HEK293 (cell line): ENCODE measurements around the gene ALS2.

Experiments used
- CTCF ChIA-PET: fragments of 350-600 bp; formaldehyde crosslinking; extraction: SDS; loops from one replicate; lab custom pipeline; 2021; ENCODE audit warnings: antibody characterized with exemption; lab: Yijun Ruan, JAX
- POLR2A ChIA-PET: fragments of 300-600 bp; formaldehyde crosslinking; extraction: SDS; loops from one replicate; lab custom pipeline; 2020; ENCODE audit warnings: antibody characterized with exemption, inconsistent platforms; lab: Yijun Ruan, JAX
- H3K27ac ChIP-seq: fragments of 200-500 bp; sonication (Bioruptor generic); 2 replicates; pipeline ENCODE4 v1.5.1; 2014; ENCODE audit warnings: low read depth, low read length, control low read depth, inconsistent platforms; ENCODE audit errors: extremely low read depth
- H3K36me3 ChIP-seq, 2 experiments: fragments of 200-500 bp in 1 of 2; sonication (Bioruptor generic) in 1 of 2; 1 replicate in 1 of 2; 2 replicates in 1 of 2; pipeline ENCODE4 v1.5.1; 2014 to 2017; ENCODE audit warnings: inconsistent platforms in 2 of 2, low read length in 2 of 2; ENCODE audit not compliant: control insufficient read depth in 2 of 2, insufficient read depth in 1 of 2
- H3K4me1 ChIP-seq: fragments of 200-500 bp; sonication (Bioruptor generic); 2 replicates; pipeline ENCODE4 v1.5.1; 2014; ENCODE audit warnings: mild to moderate bottlenecking, low read length, inconsistent platforms; ENCODE audit not compliant: control insufficient read depth, insufficient read depth
- H3K4me3 ChIP-seq: 2 replicates; pipeline ENCODE4 v1.5.1; 2011; ENCODE audit warnings: low read depth, mild to moderate bottlenecking, control low read depth, low read length, moderate library complexity
- H3K9me3 ChIP-seq: fragments of 200-500 bp; sonication (Bioruptor generic); 2 replicates; pipeline ENCODE4 v1.5.1; 2014; ENCODE audit warnings: low read depth, low read length, inconsistent platforms; ENCODE audit not compliant: control insufficient read depth, insufficient read depth
- CTCF ChIP-seq: fragments of 450-650 bp; formaldehyde crosslinking; IDR thresholded peaks from 2 replicates; pipeline ENCODE4 v1.5.1; 2016; ENCODE audit warnings: missing biosample characterization, missing genetic modification characterization
- EGR2 ChIP-seq: fragments of 450-650 bp; formaldehyde crosslinking; IDR thresholded peaks from 2 replicates; pipeline ENCODE4 v1.5.1; 2016; ENCODE audit warnings: low read depth, missing biosample characterization, missing genetic modification characterization
- HIC1 ChIP-seq: fragments of 450-650 bp; formaldehyde crosslinking; IDR thresholded peaks from 2 replicates; pipeline ENCODE4 v1.5.1; 2016; ENCODE audit warnings: missing biosample characterization, missing genetic modification characterization
- KLF16 ChIP-seq: fragments of 450-650 bp; formaldehyde crosslinking; IDR thresholded peaks from 2 replicates; pipeline ENCODE4 v1.5.1; 2017; ENCODE audit warnings: missing biosample characterization, missing genetic modification characterization
- REPIN1 ChIP-seq: fragments of 450-650 bp; formaldehyde crosslinking; IDR thresholded peaks from 2 replicates; pipeline ENCODE4 v1.5.1; 2017; ENCODE audit warnings: missing biosample characterization, missing genetic modification characterization, low read depth
- TCF7L2 ChIP-seq: IDR thresholded peaks from 2 replicates; pipeline ENCODE4 v1.6.1; 2011; ENCODE audit warnings: low read depth, mild to moderate bottlenecking, inconsistent platforms, low read length, moderate library complexity, borderline replicate concordance
- ZBTB11 ChIP-seq: fragments of 450-650 bp; formaldehyde crosslinking; conservative IDR thresholded peaks from 2 replicates; pipeline ENCODE4 v1.5.1; 2016; ENCODE audit warnings: low read depth, missing biosample characterization, missing genetic modification characterization
- ZBTB17 ChIP-seq: fragments of 450-650 bp; formaldehyde crosslinking; IDR thresholded peaks from 2 replicates; pipeline ENCODE4 v1.5.1; 2016; ENCODE audit warnings: missing biosample characterization, missing genetic modification characterization
- ZBTB8A ChIP-seq: fragments of 450-650 bp; formaldehyde crosslinking; IDR thresholded peaks from 2 replicates; pipeline ENCODE4 v1.5.1; 2016; ENCODE audit warnings: missing biosample characterization, missing genetic modification characterization
- ZNF114 ChIP-seq: fragments of 450-650 bp; formaldehyde crosslinking; IDR thresholded peaks from 2 replicates; pipeline ENCODE4 v1.5.0; 2017; ENCODE audit warnings: missing biosample characterization, missing genetic modification characterization
- ZNF157 ChIP-seq: fragments of 450-650 bp; formaldehyde crosslinking; IDR thresholded peaks from 2 replicates; pipeline ENCODE4 v1.5.1; 2016; ENCODE audit warnings: missing biosample characterization, missing genetic modification characterization
- ZNF350 ChIP-seq: fragments of 450-650 bp; formaldehyde crosslinking; IDR thresholded peaks from 2 replicates; pipeline ENCODE4 v1.5.0; 2017; ENCODE audit warnings: missing biosample characterization, mild to moderate bottlenecking, missing genetic modification characterization
- ZNF398 ChIP-seq: fragments of 450-650 bp; formaldehyde crosslinking; IDR thresholded peaks from 2 replicates; pipeline ENCODE4 v1.5.1; 2017; ENCODE audit warnings: missing biosample characterization, missing genetic modification characterization
- ZNF558 ChIP-seq: fragments of 450-650 bp; formaldehyde crosslinking; IDR thresholded peaks from 2 replicates; pipeline ENCODE4 v1.5.1; 2016; ENCODE audit warnings: missing biosample characterization, missing genetic modification characterization
- ZNF701 ChIP-seq: fragments of 450-650 bp; formaldehyde crosslinking; IDR thresholded peaks from 2 replicates; pipeline ENCODE4 v1.5.1; 2016; ENCODE audit warnings: missing biosample characterization, missing genetic modification characterization
- ZNF768 ChIP-seq: fragments of 450-650 bp; formaldehyde crosslinking; IDR thresholded peaks from 2 replicates; pipeline ENCODE4 v1.5.1; 2018; ENCODE audit warnings: missing biosample characterization, mild to moderate bottlenecking, missing genetic modification characterization

The ALS2 gene

GRCh38 chr2:201775326-201775725 lies 5.4 kb downstream of the ALS2 start (continued):
- TF ChIP-seq CTCF (no peak), ZNF157 (tag by site-specific recombination) (no peak), ZNF350 (tag by site-specific recombination) (no peak), ZBTB8A (tag by site-specific recombination) (no peak), HIC1 (tag by site-specific recombination) (no peak), ZNF768 (no peak)

- Histone ChIP-seq H3K36me3 (no peaks in the 10 kb centered on the region), H3K27ac (no peak overlapping the region)
- TF ChIP-seq ZBTB17 (tag by site-specific recombination) (no peak), ZNF558 (no peak), ZNF701 (tag by site-specific recombination) (no peak), EGR2 (no peak), ZBTB11 (tag by site-specific recombination) (no peak), ZNF114 (tag by site-specific recombination) (no peak), KLF16 (tag by site-specific recombination) (no peak), ZNF398 (tag by site-specific recombination) (no peak), TCF7L2 (no peak), REPIN1 (no peak), ZNF350 (tag by site-specific recombination) (no peak)
- TF ChIP-seq, all 188 proteins: peak for 0
- ChIA-PET POLR2A (no interaction called here), CTCF (interaction anchor here (0.6 kb wide), 1 partner anchor 25 kb away, joined by 3 read pairs; no protein-coding TSS in a partner anchor)
- no peak overlapping the region for H3K4me3 ChIP-seq
- no peaks in the 10 kb centered on the region for H3K9me3 ChIP-seq
- H3K4me1 ChIP-seq, result peaks cover 19% of the 10 kb centered on the region
These were observed 6.2 kb downstream of the ALS2 start for GRCh38 chr2:201774546-201774945.
